ENCODE data around the gene PTPRZ1. TPM values are rescaled to one million over a fixed set of nuclear protein-coding genes. Genes with fewer than 3 reads are reported as not detected.

Gene PTPRZ1
- total and polyA plus RNA-seq, 2 of the 13 experiments (the other 11 are each of a cell fraction or from before 2014, with no cell fraction given): not detected

DNA sequence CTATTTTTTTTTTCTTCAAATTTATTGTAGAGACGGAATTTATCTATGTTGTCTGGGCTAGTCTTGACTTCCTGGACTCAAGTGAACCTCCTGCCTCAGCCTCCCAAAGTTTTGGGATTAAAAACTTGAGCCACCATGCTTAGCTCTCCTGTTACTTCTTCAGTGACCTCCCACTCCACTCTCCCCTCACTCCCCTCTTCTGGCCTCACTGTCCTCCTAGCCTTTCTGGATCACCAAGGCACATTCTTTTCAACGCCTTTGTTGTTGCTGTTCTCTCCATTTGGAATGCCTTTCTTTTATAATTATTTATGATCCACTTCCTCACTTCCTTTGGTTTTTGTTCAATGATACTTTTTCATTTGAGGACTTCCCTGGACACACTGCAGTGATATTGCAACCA lies 17.9 kb downstream of the PTPRZ1 start:
- TF ChIP-seq, protein P1, sequence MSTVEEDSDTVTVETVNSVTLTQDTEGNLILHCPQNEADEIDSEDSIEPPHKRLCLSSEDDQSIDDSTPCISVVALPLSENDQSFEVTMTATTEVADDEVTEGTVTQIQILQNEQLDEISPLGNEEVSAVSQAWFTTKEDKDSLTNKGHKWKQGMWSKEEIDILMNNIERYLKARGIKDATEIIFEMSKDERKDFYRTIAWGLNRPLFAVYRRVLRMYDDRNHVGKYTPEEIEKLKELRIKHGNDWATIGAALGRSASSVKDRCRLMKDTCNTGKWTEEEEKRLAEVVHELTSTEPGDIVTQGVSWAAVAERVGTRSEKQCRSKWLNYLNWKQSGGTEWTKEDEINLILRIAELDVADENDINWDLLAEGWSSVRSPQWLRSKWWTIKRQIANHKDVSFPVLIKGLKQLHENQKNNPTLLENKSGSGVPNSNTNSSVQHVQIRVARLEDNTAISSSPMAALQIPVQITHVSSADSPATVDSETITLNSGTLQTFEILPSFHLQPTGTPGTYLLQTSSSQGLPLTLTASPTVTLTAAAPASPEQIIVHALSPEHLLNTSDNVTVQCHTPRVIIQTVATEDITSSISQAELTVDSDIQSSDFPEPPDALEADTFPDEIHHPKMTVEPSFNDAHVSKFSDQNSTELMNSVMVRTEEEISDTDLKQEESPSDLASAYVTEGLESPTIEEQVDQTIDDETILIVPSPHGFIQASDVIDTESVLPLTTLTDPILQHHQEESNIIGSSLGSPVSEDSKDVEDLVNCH (CRISPR knock-in tag; IDR thresholded peaks at IDR 0.05): no peak
- TF ChIP-seq ZMYM2 (CRISPR knock-in tag; IDR thresholded peaks at IDR 0.05) (no peak), MED13 (CRISPR knock-in tag; IDR thresholded peaks at IDR 0.05) (no peak), ZNF317 (CRISPR knock-in tag; IDR thresholded peaks at IDR 0.05) (no peak), FOXM1 (CRISPR knock-in tag; IDR thresholded peaks at IDR 0.05) (no peak), ZNF780A (CRISPR knock-in tag; IDR thresholded peaks at IDR 0.05) (no peak), POGZ (CRISPR knock-in tag; IDR thresholded peaks at IDR 0.05) (no peak), HOXA3 (CRISPR knock-in tag; IDR thresholded peaks at IDR 0.05) (no peak), KMT2B (CRISPR knock-in tag; IDR thresholded peaks at IDR 0.05) (no peak), SRSF4 (IDR thresholded peaks at IDR 0.05; ENCODE audit: low read depth, low read length, poor library complexity, severe bottlenecking) (no peak), NCOA5 (CRISPR knock-in tag; IDR thresholded peaks at IDR 0.05) (no peak), ZNF562 (CRISPR knock-in tag; IDR thresholded peaks at IDR 0.05; ENCODE audit: borderline replicate concordance) (no peak)
- TF ChIP-seq, protein P2, sequence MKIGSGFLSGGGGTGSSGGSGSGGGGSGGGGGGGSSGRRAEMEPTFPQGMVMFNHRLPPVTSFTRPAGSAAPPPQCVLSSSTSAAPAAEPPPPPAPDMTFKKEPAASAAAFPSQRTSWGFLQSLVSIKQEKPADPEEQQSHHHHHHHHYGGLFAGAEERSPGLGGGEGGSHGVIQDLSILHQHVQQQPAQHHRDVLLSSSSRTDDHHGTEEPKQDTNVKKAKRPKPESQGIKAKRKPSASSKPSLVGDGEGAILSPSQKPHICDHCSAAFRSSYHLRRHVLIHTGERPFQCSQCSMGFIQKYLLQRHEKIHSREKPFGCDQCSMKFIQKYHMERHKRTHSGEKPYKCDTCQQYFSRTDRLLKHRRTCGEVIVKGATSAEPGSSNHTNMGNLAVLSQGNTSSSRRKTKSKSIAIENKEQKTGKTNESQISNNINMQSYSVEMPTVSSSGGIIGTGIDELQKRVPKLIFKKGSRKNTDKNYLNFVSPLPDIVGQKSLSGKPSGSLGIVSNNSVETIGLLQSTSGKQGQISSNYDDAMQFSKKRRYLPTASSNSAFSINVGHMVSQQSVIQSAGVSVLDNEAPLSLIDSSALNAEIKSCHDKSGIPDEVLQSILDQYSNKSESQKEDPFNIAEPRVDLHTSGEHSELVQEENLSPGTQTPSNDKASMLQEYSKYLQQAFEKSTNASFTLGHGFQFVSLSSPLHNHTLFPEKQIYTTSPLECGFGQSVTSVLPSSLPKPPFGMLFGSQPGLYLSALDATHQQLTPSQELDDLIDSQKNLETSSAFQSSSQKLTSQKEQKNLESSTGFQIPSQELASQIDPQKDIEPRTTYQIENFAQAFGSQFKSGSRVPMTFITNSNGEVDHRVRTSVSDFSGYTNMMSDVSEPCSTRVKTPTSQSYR (CRISPR knock-in tag; IDR thresholded peaks at IDR 0.05; ENCODE audit: borderline replicate concordance): no peak
- TF ChIP-seq, protein P3, sequence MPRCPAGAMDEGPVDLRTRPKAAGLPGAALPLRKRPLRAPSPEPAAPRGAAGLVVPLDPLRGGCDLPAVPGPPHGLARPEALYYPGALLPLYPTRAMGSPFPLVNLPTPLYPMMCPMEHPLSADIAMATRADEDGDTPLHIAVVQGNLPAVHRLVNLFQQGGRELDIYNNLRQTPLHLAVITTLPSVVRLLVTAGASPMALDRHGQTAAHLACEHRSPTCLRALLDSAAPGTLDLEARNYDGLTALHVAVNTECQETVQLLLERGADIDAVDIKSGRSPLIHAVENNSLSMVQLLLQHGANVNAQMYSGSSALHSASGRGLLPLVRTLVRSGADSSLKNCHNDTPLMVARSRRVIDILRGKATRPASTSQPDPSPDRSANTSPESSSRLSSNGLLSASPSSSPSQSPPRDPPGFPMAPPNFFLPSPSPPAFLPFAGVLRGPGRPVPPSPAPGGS (CRISPR knock-in tag; IDR thresholded peaks at IDR 0.05): no peak
- TF ChIP-seq, protein P4, sequence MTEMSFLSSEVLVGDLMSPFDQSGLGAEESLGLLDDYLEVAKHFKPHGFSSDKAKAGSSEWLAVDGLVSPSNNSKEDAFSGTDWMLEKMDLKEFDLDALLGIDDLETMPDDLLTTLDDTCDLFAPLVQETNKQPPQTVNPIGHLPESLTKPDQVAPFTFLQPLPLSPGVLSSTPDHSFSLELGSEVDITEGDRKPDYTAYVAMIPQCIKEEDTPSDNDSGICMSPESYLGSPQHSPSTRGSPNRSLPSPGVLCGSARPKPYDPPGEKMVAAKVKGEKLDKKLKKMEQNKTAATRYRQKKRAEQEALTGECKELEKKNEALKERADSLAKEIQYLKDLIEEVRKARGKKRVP (CRISPR knock-in tag; IDR thresholded peaks at IDR 0.05): no peak
- TF ChIP-seq, protein P5, sequence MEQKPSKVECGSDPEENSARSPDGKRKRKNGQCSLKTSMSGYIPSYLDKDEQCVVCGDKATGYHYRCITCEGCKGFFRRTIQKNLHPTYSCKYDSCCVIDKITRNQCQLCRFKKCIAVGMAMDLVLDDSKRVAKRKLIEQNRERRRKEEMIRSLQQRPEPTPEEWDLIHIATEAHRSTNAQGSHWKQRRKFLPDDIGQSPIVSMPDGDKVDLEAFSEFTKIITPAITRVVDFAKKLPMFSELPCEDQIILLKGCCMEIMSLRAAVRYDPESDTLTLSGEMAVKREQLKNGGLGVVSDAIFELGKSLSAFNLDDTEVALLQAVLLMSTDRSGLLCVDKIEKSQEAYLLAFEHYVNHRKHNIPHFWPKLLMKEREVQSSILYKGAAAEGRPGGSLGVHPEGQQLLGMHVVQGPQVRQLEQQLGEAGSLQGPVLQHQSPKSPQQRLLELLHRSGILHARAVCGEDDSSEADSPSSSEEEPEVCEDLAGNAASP (CRISPR knock-in tag; IDR thresholded peaks at IDR 0.05; ENCODE audit: borderline replicate concordance): no peak
- no peak overlapping the region for H3K4me2 ChIP-seq (ENCODE audit: low read depth, low read length)
- H3K9me3 ChIP-seq (ENCODE audit: low read length): no peaks in the 10 kb centered on the region
- H3K79me2 ChIP-seq (ENCODE audit: insufficient read depth, low read length): no peaks in the 10 kb centered on the region
- intact Hi-C loops (cut with micrococcal nuclease; ENCODE audit: unreplicated experiment) (no loop called here), in situ Hi-C loops (cut with HindIII; ENCODE audit: extremely low pct_ligation_motif_present, low pct_unique_long_range_greater_than_20kb) (no loop called here)
- H3K9ac ChIP-seq (ENCODE audit: insufficient read depth, low read depth, low read length): no peak overlapping the region
- H3K4me3 ChIP-seq (replicated peaks in 1 of 3; ENCODE audit: insufficient read depth in 1 of 3, low read depth in 2 of 3, low read length in 3 of 3): no peak overlapping the region
- 0% methylated on average over 2 of the region's 2 CpGs for WGBS (ENCODE audit: low lambda C conversion rate)
- H3K36me3 ChIP-seq (replicated peaks in 1 of 2; ENCODE audit: control insufficient read depth in 1 of 2, insufficient read depth in 2 of 2, low read length in 2 of 2): no peaks in the 10 kb centered on the region
- DNase-seq (ENCODE audit: low spot score) (no peak), ATAC-seq (no peak), FAIRE-seq (no peak)
- no peaks in the 10 kb centered on the region for H3K4me1 ChIP-seq (ENCODE audit: insufficient read depth, low read length)
- ChIA-PET POLR2A (no interaction called here), CTCF (ENCODE audit: low intra/inter-chr PET ratio, low total read pairs) (no interaction called here)
- no peak overlapping the region for H3K27ac ChIP-seq (ENCODE audit: extremely low read length, insufficient read depth, low read length)
- H3K27me3 ChIP-seq (ENCODE audit: control insufficient read depth in 1 of 2, insufficient read depth in 2 of 2, low read length in 2 of 2): no peaks in the 10 kb centered on the region
- H4K20me1 ChIP-seq (ENCODE audit: insufficient read depth, low read length): no peaks in the 10 kb centered on the region
- BruUV-seq (replicated peaks): no TSS peak
- H2AFZ ChIP-seq (ENCODE audit: low read length): no peak overlapping the region
